ENCODE measurements around the gene ROPN1L. TPM values are rescaled to one million over a fixed set of nuclear protein-coding genes. Genes with fewer than 3 reads are reported as not detected.

The ROPN1L gene
- total and polyA plus RNA-seq, 2 of the 8 experiments (the other 6 are each of a cell fraction or from before 2014, with no cell fraction given), result 0.24 to 0.73 TPM

DNA sequence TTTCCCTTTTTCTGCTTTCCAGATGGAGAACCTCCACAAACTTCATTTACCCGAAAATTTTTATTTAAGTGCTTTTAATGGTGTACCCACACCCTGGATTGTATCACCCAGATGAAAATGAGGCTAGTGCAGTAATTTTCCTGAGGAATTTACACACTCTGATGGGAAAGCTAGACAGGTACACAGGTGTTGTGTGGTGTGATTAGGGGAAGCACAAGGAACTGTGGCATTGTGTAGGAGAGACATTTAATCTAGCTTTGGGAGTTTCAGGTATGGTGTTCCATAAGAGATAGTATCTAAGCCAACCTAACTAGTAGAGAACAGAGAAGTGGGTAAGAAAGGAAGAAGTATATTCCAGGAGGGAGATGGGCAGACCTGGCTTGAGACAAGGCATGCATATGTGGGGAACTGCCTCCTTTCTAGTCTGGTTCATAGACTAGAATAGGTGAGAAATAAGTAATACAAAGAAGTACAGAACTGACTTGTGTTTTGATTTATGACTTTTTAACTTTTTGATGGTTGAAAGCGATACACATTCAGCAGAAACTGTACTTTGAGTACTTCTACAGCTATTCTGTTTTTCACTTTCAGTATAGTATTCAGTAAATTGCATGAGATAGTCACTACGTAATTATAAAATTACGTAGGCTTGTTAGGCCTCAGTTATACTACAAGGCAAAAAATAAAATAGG lies 22.9 kb upstream of the ROPN1L start:
- Histone ChIP-seq H3K36me3 (ENCODE audit: control insufficient read depth in 2 of 4, insufficient read depth in 4 of 4, low read length in 3 of 4) (peaks cover 6 to 73% (median 30%) of the 10 kb centered on the region in 4 experiments), H3K4me1 (replicated peaks in 1 of 4; ENCODE audit: control insufficient read depth in 3 of 4, insufficient read depth in 4 of 4, low read length in 3 of 4) (peaks cover 0 to 2% (median 0%) of the 10 kb centered on the region in 4 experiments; a peak in 1 of 7 replicates)
- no peak for FAIRE-seq

More for the DNA sequence above, 22.9 kb upstream of the ROPN1L start:
- Histone ChIP-seq H3K9me3 (ENCODE audit: insufficient read depth in 2 of 2, low read depth in 1 of 2, low read length in 1 of 2) (no peaks in the 10 kb centered on the region), H3K56ac (replicated peaks; ENCODE audit: insufficient read length, low read depth, low read length) (no peak overlapping the region), H2AK5ac (ENCODE audit: low read depth, low read length) (no peak overlapping the region), H2BK20ac (ENCODE audit: low read length) (no peak overlapping the region), H3K9ac (replicated peaks in 1 of 4; ENCODE audit: extremely low read depth in 1 of 4, low read depth in 3 of 4, low read length in 3 of 4) (no peak overlapping the region), H2BK120ac (replicated peaks; ENCODE audit: low read depth, low read length) (no peak overlapping the region), H3K14ac (ENCODE audit: insufficient read length) (no peak overlapping the region), H3K27ac (ENCODE audit: low read depth, low read length) (no peak overlapping the region), H3K4me2 (ENCODE audit: insufficient read depth in 1 of 2, low read depth in 2 of 2, low read length in 2 of 2) (no peak overlapping the region), H2BK5ac (ENCODE audit: low read depth, low read length) (no peak overlapping the region), H4K20me1 (replicated peaks in 1 of 2; ENCODE audit: control insufficient read depth in 1 of 2, insufficient read depth in 2 of 2, low read length in 2 of 2) (no peaks in the 10 kb centered on the region), H3K23ac (ENCODE audit: insufficient read length) (no peak overlapping the region), H3K79me2 (ENCODE audit: control insufficient read depth in 1 of 2, insufficient read depth in 2 of 2, low read length in 2 of 2) (no peaks in the 10 kb centered on the region), H3K27me3 (replicated peaks in 1 of 4; ENCODE audit: control insufficient read depth in 3 of 4, extremely low read depth in 1 of 4, insufficient read depth in 3 of 4, low read length in 3 of 4) (no peaks in the 10 kb centered on the region), H3K18ac (ENCODE audit: extremely low read depth, low read length) (no peak overlapping the region), H4K5ac (ENCODE audit: insufficient read length, low read depth, low read length) (no peak overlapping the region), H3K4ac (replicated peaks; ENCODE audit: insufficient read length, low read depth, low read length) (no peak overlapping the region), H4K91ac (replicated peaks; ENCODE audit: insufficient read length, low read length) (no peak overlapping the region), H3K4me3 (ENCODE audit: extremely low read depth in 1 of 4, insufficient read depth in 2 of 4, low read depth in 3 of 4, low read length in 4 of 4) (no peak overlapping the region), H3K23me2 (ENCODE audit: low read depth, low read length) (no peaks in the 10 kb centered on the region), H2AFZ (ENCODE audit: low read length) (no peak overlapping the region), H3K79me1 (ENCODE audit: low read depth, low read length) (no peaks in the 10 kb centered on the region), H2BK15ac (ENCODE audit: low read length) (no peak overlapping the region), H4K8ac (ENCODE audit: extremely low read depth, insufficient read depth, low read length) (no peak overlapping the region), H2BK12ac (ENCODE audit: low read depth, low read length) (no peak overlapping the region)
- no peak for DNase-seq (ENCODE audit: low read depth in 1 of 2, low spot score in 2 of 2)
- TF ChIP-seq POLR2AphosphoS5 (IDR thresholded peaks at IDR 0.05; ENCODE audit: low read depth, low read length), result no peak
- TF ChIP-seq KDM5A (IDR thresholded peaks at IDR 0.05; ENCODE audit: low read length), result no peak
- no peak for TF ChIP-seq CBX8 (IDR thresholded peaks at IDR 0.05; ENCODE audit: borderline replicate concordance, low read depth, low read length)
- no peak for TF ChIP-seq TAF7 (optimal IDR thresholded peaks at IDR 0.05; ENCODE audit: borderline replicate concordance, low read depth, low read length)
- no peak for TF ChIP-seq CHD1 (IDR thresholded peaks at IDR 0.05; ENCODE audit: low read depth, low read length)
- TF ChIP-seq CHD2 (IDR thresholded peaks at IDR 0.05; ENCODE audit: low read length), result no peak
- TF ChIP-seq RXRA (IDR thresholded peaks at IDR 0.05; ENCODE audit: insufficient read depth, low read depth, low read length), result no peak
- TF ChIP-seq FOSL1 (IDR thresholded peaks at IDR 0.05; ENCODE audit: insufficient read depth, low read depth, low read length), result no peak
- ChIA-PET POLR2A (ENCODE audit: partially characterized antibody) (interaction anchor here (1.3 to 1.4 kb wide), 2 partner anchors 10 to 170 kb away, joined by 3 to 4 read pairs; no protein-coding TSS in a partner anchor), CTCF (ENCODE audit: partially characterized antibody) (interaction anchor here (0.6 to 1.4 kb wide), 4 partner anchors 9 to 60 kb away, joined by 3 to 7 read pairs (median 4); no protein-coding TSS in a partner anchor)
- 88% methylated on average over 4 of the region's 4 CpGs; no CpG with 5 or more reads in 1 of the 2 experiments for WGBS, 2 experiments (ENCODE audit: extremely low coverage in 1 of 2, insufficient coverage in 1 of 2, insufficient read length in 1 of 2, insufficient replicate concordance in 2 of 2, low coverage in 1 of 2, low lambda C conversion rate in 2 of 2, missing lambda C conversion rate in 1 of 2)

All from H1 (cell line).